HG02588 (cell line): Measurements from ENCODE around the gene AVPR1B.

Source experiments
- ATAC-seq: cut with Tn5 transposase; IDR thresholded peaks from one replicate; pipeline ENCODE4 v1.9.1; 2021; ENCODE audit warnings: mild to moderate bottlenecking, moderate library complexity; ENCODE audit not compliant: unreplicated experiment

AVPR1B gene

GRCh38 chr1:206112600-206113301 lies 4.4 kb downstream of the AVPR1B start:
- no peak for ATAC-seq

GRCh38 chr1:206111271-206111927 lies 5.8 kb downstream of the AVPR1B start:
- ATAC-seq: no peak

GRCh38 chr1:206110820-206111219 lies 6.4 kb downstream of the AVPR1B start:
- ATAC-seq: no peak

GRCh38 chr1:206110161-206110560 lies 7.0 kb downstream of the AVPR1B start:
- no peak for ATAC-seq

GRCh38 chr1:206109718-206110117 lies 7.5 kb downstream of the AVPR1B start:
- no peak for ATAC-seq

GRCh38 chr1:206108635-206109034 lies 8.6 kb downstream of the AVPR1B start:
- ATAC-seq: no peak

- ATAC-seq: no peak
These were observed 10.0 kb downstream of the AVPR1B start for GRCh38 chr1:206107168-206107544.

GRCh38 chr1:206106328-206107167 lies 10.6 kb downstream of the AVPR1B start:
- ATAC-seq: peak; percentile 63

- ATAC-seq: no peak
These were observed 11.7 kb downstream of the AVPR1B start for GRCh38 chr1:206105464-206105995.

- ATAC-seq: no peak
These were observed 13.2 kb downstream of the AVPR1B start for GRCh38 chr1:206103979-206104378.

- no peak for ATAC-seq
These were observed 14.8 kb downstream of the AVPR1B start for GRCh38 chr1:206102292-206102936.

- no peak for ATAC-seq
These were observed 15.7 kb downstream of the AVPR1B start for GRCh38 chr1:206101351-206102045.

GRCh38 chr1:206100226-206100815 lies 16.9 kb downstream of the AVPR1B start:
- no peak for ATAC-seq

- no peak for ATAC-seq
These were observed 18.8 kb downstream of the AVPR1B start for GRCh38 chr1:206098242-206098919.

GRCh38 chr1:206097381-206097780 lies 19.8 kb downstream of the AVPR1B start:
- ATAC-seq: no peak

- ATAC-seq: no peak
These were observed 23.2 kb downstream of the AVPR1B start for GRCh38 chr1:206094024-206094423.

- ATAC-seq: no peak
These were observed 27.8 kb downstream of the AVPR1B start for GRCh38 chr1:206089341-206089740.

- ATAC-seq: no peak
These were observed 30.1 kb downstream of the AVPR1B start for GRCh38 chr1:206087091-206087490.

GRCh38 chr1:206083750-206084149 lies 33.4 kb downstream of the AVPR1B start:
- no peak for ATAC-seq
